ENCODE measurements around the gene MAGI3.
"Not testable (repeated sequence)": the region's sequence is repeated elsewhere in the genome, so short reads cannot be mapped to it uniquely, and the experiment has no call there.

MAGI3 gene

GRCh38 chr1:113442131-113442530 is 51.8 kb downstream of the MAGI3 start:
- no peak for DNase-seq (ENCODE audit: low read depth in 2 of 2)

- DNase-seq (ENCODE audit: low read depth in 2 of 2): no peak
Measured at GRCh38 chr1:113444857-113445256, 54.5 kb downstream of the MAGI3 start.

DNA sequence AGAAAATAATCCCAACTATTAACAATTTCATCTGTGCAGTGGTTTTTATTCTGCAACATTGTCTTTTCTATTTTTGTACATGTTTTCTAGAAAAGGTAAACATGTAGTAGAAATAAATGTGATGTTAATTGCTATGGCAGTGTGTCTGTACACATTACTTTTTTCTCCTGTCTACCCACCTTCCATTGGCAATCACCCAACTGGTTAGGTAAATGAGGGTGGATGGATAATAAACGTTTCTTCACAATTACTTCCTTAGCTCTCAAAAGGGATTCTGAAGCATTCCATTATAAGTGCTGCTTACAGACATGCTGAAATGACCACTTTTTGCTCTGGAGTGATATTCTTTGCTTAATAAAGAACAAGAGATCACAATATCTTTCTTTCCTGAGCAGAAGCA is 61.4 kb downstream of the MAGI3 start:
- no peak for DNase-seq (ENCODE audit: low read depth in 2 of 2)

GRCh38 chr1:113452921-113453770 is 62.8 kb downstream of the MAGI3 start:
- no peak for DNase-seq (ENCODE audit: low read depth in 2 of 2)

- no peak for DNase-seq (ENCODE audit: low read depth in 2 of 2)
Measured at GRCh38 chr1:113453771-113454083, 63.4 kb downstream of the MAGI3 start.

- no peak for DNase-seq (ENCODE audit: low read depth in 2 of 2)
Measured at GRCh38 chr1:113455374-113455773, 65.1 kb downstream of the MAGI3 start.

DNA sequence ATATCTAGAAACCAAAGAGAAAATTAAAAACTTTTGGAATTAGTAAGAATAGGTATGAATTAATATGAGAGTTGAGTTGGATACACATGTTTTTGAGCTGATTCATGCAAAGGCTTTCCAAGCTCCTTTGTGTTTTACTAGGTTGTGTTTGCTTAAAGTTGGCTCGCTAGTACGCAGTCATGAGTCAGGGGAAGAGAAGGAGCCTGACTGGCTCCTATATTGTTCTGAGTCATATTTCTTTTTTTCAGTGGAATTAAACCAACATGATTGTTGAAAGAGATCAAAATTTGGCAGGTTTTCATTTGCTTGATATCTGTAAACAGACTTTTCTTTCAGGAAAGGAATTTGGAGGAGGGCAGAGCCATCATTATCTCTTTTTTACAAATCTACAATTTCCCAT is 66.7 kb downstream of the MAGI3 start:
- DNase-seq (ENCODE audit: low read depth in 2 of 2): no peak

DNA sequence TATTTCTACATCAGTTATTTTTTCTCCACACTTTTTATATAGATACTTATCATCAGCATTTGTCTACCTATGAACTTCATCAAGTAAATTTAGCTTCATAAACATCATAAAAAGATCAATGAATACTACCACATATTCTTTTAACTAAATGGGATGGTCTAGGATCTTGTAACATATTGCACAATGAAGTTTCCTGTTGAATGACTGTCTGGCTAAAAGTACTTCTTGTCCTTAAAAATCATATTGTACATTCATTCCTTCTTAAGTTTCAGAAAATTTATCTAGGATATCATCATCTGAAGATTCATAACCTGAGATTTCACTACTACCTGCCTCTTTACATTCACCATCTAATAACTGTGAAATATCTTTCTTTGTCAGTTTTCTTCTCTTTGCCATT is 69.0 kb downstream of the MAGI3 start:
- no peak for DNase-seq (ENCODE audit: low read depth in 2 of 2)

- DNase-seq (ENCODE audit: low read depth in 2 of 2): no peak
Measured at GRCh38 chr1:113467991-113468390, 77.7 kb downstream of the MAGI3 start.

- not testable (repeated sequence) for DNase-seq (ENCODE audit: low read depth in 2 of 2)
Measured at GRCh38 chr1:113478427-113479195, 88.3 kb downstream of the MAGI3 start.

DNA sequence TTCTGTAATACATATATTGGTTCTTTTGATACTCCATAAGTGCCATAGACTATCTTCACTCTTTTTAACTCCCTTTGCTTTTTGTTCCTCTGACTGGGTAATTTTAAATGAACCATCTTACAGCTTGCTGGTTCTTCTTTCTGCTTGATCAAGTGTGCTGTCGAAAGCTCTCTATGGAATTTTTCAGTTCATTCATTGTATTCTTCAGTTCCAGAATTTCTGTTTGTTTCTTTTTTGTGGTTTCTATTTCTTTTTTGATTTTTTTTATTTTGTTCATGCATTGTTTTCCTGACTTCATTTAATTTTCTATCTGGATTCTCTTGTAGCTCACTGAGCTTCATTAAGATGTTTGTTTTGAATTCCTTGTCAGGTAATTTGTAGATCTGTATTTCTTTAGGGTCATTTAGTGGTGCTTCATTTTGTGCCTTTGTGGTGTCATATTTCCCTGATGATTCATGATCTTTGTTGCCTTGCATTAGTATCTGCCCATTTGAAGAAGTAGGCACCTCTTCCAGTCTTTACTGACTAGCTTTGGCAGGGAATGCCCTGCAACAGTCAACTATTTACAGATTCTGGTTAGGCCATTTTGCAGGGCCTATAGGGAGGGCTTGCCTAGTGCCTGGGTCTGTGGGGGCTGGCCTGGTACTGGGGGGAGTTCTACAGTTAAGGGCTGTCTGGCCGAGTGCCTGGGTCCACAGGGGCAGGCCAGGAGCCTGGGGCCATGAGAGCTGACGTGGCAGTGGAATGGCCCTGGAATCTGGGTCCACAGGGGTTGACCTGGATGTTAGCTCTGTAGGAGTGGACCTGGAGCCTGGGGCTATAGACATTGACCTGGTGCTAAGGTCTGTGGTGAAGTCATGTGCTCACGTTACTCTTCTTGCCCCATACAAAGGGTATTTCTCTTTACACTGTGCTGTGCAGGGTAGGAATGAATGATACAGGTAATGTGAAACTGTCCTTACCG is 89.7 kb downstream of the MAGI3 start:
- DNase-seq (ENCODE audit: low read depth in 2 of 2): no peak

DNA sequence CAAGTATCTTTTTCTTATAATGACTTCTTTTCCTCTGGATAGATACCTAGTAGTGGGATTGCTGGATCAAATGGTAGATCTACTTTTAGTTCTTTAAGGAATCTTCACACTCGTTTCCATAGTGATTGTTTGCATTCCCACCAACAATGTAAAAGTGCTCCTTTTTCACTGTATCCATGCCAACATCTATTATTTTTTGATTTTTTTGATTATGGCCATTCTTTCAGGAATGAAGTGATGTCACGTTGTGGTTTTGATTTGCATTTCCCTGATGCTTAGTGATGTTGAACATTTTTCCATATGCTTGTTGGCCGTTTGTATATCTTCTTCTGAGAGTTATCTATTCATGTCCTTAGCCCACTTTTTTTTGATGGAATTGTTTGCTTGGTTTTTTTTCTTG is 94.8 kb downstream of the MAGI3 start:
- DNase-seq (ENCODE audit: low read depth in 2 of 2): not testable (repeated sequence)

DNA sequence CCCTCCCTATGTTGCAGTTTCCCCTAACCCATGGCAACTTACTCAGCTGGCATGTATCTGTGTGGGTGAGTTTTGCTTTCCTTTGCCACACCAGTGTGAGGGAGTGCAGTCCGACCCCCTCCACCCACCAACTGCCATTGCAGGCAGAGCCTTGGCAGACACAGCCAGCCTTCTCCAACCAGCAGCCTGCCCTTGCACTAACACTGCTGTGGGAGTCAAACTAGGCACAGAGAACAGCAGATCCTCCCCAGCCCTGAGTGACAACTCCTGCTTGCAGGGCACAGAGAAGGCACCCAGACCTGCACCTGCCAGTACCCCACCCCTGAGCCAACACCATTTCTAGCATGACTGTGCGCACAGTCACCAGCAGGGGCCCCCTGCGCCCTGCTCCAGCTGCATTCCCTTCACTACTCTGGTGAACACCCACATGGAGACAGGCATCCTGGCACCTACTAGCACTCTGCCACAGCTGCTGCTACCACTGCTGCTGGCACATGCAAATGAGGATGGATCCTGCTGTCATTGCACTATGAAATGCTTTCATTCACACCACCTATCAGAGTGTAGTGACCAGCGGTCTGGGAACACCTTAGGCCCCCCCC is 98.4 kb downstream of the MAGI3 start:
- no peak for DNase-seq (ENCODE audit: low read depth in 2 of 2)

DNA sequence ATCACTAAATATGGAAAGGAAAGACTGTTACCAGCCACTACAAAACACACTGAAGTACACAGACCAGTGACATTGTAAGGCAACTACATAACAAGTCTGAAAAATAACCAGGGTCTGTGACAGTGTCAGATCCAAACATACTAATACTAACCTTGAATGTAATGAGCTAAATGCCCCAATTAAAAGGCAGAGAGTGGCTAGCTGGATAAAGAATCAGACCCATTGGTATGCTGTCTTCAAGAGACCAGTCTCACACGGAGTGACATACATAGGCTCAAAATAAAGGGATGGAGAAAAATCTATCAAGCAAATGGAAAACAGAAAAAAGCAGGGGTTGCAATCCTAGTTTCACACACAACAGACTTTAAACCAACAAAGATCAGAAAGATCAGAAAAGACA is 100.1 kb downstream of the MAGI3 start:
- DNase-seq (ENCODE audit: low read depth in 2 of 2): no peak

- no peak for DNase-seq (ENCODE audit: low read depth in 2 of 2)
Measured at GRCh38 chr1:113493533-113493932, 103.2 kb downstream of the MAGI3 start.

- no peak for DNase-seq (ENCODE audit: low read depth in 2 of 2)
Measured at GRCh38 chr1:113505357-113505756, 115.0 kb downstream of the MAGI3 start.

- no peak for DNase-seq (ENCODE audit: low read depth in 2 of 2)
Measured at GRCh38 chr1:113507552-113508214, 117.4 kb downstream of the MAGI3 start.

DNA sequence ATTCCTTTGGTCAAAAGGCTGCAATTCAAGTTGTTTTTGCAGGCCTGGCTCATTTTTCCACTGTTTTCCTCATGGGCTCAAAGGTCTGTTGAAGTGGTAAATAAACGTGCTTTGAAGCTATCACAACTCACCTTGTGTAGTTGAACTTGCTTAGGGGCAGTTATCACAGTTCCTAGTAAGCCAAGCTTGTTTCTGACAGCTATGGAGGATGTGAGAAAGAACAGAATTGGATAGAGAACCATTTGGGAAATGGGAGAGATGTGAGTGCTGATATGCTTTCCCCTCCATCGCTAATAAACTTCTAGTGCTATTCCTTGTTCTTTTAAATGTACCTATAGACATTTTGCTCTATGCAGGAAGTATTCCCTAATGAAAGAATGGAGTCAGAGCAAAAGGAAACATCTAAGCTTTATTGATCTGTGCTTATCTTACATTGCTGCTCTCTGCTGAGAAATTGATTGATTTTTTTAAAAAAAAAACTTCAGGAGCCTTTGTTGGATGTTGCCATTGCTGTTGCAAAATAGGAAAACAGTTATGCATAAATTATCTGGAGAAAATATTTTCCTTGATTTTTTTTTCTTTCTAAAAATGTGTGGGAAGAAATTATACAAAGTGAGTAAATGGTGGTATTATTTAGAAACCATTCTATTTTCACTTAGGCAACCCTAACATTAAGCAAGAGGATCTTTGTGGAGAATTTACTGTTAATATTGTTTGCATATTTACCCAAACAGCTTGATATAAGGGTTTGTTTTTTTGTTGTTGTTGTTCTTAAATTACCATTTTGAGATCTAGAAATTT is 118.2 kb downstream of the MAGI3 start:
- DNase-seq (ENCODE audit: low read depth in 2 of 2): no peak

- DNase-seq (ENCODE audit: low read depth in 2 of 2): not testable (repeated sequence)
Measured at GRCh38 chr1:113509766-113510165, 119.5 kb downstream of the MAGI3 start.

DNA sequence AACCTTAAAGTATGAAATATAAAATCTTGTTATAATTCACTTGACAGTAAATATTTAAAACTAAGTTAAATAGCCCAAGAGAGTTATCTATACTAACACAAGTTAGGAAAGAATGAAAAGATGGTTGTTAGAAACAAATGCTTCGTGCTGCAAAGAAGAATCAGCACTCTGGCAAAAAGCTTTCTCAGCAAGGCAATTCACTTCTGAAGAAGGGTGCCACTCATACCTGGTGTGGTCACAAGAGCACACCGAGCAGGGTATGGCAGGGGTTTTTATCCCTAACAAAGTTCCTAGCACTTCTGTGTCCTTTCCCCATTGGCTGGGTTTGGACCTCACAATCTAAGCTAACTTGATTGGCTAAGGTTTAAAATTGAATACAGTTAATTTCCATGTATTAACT is 121.0 kb downstream of the MAGI3 start:
- DNase-seq (ENCODE audit: low read depth in 2 of 2): no peak

All from stimulated activated CD8-positive, alpha-beta memory T cell treated with anti-CD3 and anti-CD28 coated beads, Interleukin-7, amount 100 ng/mL, for 1 hour (primary cell).